GM11168 (cell line): ENCODE measurements around the gene CFAP100.

Experiments
- in situ Hi-C: fragments of 300-500 bp; cut with MboI; formaldehyde crosslinking; loops from one replicate; pipeline ENCODE4 v1.12.0; 2022; ENCODE audit warnings: low sequenced_read_pairs; ENCODE audit not compliant: unreplicated experiment

The CFAP100 gene

DNA sequence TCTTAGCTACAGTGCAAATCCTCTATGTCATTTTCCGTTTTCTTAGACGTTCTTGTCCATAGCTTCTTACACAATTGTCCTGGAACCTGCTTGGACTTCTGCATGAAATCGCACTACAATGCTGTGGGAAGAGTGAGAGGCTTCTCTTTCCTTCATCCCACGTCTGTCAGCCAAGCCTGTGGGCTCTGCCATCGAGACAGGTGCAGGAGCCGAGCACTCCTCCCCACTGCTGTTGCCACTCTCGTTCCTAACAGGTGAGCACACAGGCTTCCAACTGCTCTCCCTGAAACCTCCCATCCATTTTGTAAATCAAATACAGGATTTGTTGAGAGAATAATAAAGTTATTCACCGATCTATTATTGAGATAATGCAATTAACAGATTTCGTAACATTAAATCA is 57.5 kb downstream of the CFAP100 start:
- in situ Hi-C loops = no loop called here

DNA sequence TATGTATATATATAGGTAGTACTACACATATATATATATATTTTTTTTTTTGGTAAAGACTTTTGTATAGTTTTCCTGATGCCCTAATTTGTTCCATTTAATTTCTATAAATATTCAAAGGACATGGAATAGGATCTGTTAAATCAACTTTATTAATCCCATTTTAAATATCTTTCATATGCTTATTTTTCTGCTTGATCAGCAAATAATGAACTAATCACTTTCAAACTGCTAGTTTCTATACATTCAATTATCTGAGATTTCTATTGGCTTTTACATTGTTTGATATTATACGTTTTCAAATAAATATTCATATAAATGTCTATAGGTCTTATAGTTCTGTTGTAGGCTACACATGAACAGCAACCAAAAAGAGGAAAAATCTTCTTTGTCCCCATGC is 59.3 kb downstream of the CFAP100 start:
- in situ Hi-C loops = no loop called here

DNA sequence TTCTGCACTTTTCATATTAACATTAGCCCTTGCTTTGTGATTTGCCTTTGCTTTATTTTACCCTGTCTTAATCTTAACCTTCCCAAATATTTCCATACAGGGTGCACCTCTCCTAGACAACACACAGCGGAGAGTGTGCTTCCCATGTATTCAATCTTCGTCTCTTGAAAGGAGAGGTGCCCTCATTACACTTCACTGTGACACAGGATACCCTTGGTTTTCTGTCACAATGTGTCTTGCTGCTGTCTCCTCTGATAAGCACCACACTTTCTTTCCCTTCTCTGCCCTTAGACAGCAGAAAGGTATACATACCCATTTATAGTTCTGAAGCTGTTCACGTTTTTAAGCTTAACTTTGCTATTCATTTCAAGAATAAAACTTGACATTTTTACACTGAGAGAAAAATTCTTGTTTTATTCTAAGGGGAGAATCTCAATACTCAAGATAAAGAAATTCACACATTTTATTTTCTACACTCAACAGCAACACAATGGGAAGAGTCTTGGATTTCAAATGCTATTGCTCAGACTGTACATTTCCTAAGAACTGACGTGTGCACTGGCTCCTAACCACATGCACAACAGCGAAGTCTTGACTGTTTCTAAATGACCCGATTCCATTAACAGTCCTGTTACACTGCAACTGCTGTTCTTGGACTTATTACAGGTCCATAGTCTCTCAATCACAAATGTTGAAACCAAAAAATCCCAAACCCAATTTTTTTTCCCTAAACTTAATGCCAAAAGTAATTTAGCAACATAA is 59.9 kb downstream of the CFAP100 start:
- in situ Hi-C loops = no loop called here

DNA sequence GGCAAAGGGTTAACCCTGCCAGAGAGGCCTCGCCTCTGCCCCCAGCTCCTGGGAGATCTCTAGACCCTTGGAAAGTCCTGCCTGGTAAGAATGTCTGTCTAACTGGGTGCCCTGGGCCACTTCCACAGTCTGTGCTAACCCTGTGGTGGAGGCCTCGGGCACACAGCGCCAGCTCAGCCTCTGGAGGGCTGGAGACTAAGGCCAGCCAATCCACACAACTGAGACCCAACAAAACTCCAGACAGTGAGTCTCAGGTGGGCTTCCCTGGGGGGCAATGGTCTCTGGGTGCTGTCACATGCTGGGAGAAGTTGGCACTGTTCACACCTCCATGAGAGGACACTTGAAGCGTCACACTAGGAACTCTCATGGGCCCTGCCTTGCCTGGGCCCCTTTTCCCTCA is 61.5 kb downstream of the CFAP100 start:
- in situ Hi-C loops = no loop called here

DNA sequence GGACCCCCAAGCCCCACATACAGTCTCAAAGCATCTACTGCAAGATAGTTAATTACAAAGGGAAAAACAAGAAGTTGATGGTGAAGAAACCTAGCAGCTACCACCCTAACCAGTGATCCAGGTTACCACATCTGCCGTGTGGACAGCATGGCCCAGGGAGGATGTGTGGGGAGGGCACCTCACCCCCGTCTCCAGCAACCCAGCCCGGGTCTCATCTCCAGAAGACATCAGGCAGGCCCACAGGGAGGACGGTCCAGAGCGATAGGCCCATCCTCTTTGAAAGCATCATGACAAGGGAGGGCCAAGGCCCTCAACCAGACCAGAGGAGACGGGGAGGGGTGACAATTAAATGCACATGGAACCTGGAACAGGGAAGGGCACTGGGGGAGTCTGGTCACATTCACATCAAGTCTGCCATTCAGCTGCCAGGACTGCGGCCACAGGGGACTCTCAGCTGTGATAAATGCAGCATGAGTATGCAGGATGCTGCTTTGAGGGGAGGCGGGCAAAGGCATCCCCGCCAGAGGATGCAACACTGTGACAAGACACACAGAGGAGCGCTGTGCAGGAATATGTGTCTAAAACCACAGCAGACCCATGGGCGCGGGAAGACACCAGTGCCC is 62.2 kb downstream of the CFAP100 start:
- in situ Hi-C loops = no loop called here

DNA sequence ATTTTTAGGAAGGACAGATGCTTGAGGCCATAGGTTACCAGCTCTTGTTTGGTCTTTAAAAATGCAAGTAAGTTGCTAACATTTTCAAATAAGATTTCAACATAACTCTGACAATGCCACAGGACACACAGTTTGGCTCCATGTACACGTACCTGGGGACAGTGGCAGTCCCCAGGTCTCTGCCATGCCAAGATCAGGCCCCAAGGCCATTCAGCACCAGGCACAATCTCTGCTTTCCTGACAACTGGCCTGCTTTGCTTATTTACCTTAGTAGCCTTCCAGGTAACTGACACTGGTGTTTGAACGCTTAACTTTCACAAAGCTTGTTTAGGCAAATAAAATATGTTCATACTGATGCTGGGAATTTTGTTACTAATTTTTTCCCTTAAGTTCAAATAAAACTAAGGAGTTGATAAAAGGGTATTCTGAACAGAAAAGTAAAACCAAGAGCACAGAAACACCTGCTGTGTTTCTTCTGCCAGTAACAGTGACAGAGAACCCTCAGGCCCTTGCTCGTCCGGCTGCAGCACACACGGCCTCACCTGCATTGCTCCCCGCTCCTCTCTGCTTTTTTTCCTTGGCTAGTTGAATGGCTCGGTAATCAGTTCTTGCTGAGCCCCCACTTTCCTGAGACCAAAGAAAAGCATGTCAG is 64.5 kb downstream of the CFAP100 start:
- in situ Hi-C loops = no loop called here

DNA sequence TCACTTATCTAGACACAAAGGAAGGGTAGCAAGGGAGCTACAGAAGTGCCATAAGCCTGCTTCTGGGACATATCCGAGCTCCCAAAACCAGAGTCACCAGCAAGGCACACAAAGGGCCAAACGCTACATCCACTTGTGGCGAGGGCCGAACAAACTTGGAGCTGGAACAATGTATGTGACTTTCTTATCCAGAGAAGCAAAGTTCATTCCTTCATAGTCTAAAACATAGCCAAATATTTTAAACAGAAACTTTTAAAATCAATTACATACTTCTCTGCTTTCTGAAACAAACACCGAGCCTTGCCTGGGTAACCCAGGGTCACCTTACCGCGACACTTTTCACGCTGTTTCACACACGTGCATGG is 65.0 kb downstream of the CFAP100 start:
- in situ Hi-C loops = no loop called here

DNA sequence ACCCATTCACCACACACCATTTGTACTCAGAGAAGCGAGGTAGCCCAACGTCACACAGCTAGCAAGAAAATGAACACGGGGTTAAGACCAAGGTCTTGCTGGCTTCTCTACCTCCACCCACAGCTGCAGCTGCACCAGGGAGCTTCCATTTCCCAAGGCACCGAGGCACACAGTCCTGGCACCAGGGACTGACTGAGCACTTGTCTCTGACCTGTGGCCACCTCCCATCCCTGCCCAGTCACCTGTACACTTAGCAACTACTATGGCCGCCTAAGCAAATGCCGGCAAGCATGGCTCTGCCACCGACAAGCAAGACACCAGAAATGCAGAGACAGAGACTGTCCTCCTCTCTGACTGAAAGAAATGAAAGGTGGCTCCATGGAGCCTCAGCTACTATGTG is 65.7 kb downstream of the CFAP100 start:
- in situ Hi-C loops = no loop called here

DNA sequence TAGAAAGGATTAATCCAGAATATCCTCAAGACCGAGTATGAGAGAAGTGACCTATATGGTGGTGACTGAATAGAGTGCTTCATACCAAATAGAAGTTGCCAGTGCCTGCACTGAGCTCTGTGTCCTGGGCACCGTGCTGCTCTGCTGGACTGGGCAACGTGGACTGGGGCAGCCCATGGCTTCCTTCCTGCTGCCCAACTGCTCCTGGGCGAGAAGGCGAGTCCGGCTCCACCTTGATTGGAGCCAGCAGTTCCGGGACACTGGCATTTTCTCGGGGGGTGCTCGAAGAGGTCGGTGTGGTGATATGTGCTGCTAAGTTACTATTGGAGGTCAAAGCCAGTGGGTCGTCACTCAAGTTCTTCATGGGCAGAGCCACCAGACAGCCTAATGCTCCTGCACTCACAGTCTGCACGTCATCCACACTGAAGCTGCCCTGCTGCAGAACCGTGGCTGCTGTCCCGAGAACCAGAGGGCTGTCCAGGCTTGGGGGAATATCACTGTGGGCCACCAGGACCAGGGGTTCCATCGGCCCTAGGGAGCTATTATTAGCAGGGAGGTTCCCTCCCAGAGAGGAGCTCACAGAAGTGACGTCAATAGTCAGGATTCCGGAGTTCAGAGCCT is 66.9 kb downstream of the CFAP100 start:
- in situ Hi-C loops = no loop called here

DNA sequence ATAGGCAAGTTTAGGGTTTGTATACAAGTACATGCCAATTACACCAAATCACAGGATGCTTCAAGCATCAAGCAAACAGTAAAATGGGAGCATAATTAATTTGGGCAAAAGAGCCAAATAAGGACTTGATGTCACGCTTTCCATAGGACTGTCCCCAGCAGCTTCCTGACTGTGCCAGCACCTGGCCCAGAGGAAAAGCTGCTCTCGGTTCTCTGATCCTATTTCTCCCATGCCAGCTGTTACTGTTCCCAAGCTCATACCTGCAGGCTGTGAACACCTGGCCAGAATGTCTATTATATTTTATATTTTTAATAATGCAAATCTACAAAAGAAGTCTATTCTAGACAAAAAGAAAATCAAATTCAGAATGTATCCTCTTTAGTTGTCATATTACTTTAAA is 68.8 kb downstream of the CFAP100 start:
- in situ Hi-C loops = no loop called here

DNA sequence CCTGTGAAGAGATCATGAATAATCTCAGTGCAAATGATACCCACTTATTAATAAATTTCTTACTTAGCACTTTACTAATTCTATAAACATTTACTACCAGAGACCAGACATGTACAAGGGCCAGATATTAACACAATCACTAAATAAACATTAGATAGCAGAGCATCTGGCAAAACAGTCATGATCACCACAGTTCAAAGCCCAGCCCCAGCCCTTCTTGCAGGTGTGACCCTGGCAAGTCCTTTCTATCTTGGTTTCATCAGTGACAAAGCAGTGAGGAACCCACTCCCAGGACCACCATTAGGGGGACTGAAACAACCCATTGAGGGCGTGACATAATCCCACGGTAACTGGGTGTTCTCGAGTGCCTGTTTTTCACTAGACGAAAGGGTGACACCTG is 69.4 kb downstream of the CFAP100 start:
- in situ Hi-C loops = no loop called here

DNA sequence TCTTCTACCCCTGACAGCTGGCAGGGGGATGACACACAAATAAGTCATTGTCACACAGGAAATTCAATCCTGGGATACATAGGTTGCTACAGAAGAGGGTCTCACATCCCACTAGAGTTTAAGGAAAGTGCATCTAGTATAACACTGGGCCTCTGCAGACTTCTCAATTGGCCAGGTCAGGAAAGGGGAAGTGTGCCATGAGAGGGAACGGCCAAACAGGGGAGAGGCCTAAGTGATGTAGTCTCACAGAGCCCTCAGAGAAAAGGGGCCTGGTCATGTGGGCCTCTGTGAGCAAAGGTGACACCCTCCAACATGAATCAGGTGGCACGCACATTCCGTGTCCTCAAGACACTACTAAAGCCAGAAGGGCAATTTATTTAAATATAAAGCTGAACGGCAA is 69.8 kb downstream of the CFAP100 start:
- in situ Hi-C loops = no loop called here

DNA sequence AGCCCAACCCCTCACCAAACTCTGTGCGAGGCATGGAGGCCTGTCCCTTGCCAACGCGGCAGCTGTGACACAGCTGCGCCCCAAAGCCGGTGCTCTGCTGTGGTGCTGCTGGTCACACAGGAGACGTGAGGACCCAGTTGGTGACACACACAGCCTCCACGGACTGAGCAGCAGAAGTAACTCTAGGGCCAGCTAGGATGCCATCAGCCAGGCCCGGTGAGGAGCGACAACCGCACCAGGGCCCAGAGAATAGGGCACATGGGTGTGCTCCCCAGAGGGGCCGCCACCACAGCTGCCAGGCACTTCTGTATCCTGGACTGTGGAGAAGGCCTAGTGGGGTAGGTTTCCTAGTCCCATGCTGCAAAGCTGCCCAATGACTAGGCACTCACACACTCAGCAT is 70.3 kb downstream of the CFAP100 start:
- in situ Hi-C loops = no loop called here

DNA sequence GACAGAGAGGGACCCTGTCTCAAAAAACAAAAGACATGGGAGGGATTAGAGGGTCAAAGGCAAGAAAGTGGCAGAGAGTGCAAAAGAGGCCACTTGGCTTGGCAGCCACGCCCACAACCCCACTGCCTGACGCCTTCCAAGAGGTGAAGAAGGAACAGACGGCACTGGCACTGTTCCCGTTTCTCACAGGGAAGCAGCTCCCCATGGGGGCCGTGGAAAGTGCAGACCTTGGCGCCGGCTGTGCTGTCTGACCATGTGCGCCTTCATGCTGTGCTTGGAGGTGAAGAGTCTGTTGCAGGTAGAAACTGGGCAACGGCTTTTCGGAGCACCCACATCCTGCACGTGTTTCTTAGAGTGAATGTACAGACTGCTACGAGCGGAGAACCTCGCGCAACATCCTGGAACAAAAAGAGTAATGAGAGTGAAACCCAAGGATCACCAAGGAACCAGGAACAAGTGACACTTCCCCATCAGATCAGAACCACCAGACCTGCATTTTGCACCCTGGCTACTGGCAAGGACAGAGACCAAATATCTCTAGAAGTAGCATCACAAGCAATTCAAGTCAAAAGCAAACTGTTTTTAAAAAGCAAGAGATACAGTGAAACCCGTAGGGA is 71.3 kb downstream of the CFAP100 start:
- in situ Hi-C loops = no loop called here

DNA sequence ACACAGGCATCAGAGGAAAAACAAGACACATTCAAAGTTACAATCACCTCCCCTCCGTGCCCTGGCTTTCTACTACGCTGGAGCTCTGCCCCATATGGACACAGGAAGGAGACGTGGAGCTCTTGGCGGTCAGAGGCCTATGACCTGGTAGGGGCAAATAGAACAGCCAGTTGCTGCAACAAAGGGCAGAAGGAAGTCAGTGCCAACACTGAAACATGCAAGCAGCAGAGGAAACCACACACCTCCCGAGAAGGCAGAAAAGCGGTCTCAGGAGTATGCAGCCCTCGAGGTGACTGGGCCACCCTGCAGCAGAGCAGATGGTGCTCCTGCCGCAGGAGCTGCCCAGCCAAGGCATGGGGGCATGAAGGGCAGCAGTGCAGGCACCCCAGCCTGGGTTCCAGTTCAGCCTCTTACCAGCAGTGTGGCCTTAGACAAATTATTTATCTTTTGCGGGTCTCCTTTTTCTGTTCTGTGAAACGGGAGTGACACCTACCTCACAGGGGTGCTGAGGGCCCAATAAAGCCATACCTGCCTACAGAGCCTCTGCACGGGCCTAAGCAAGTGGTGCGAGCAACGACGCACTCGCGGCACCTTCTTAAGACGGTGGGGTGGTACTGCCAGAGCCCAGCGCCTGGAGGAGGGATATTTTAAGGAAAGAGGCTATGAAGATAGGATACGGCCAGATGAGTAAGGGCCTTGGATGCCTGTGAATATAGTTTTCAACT is 72.3 kb downstream of the CFAP100 start:
- in situ Hi-C loops = no loop called here

DNA sequence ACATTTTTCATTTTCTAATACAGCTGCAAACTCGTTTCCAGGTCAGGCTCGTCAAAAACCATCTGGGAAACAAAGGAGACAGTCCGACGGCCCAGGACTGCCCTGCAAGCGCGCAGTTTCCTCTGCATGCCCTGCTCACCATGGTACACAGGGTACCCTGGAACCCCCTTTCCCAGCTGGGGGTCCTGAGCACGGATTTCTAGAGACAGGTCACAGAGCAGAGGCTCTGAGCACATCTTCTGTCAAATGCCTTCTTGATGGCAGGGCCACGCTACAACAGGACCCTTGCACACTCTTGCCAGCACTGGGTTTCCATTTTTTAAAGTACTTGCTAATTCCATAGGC is 72.9 kb downstream of the CFAP100 start:
- in situ Hi-C loops = no loop called here

DNA sequence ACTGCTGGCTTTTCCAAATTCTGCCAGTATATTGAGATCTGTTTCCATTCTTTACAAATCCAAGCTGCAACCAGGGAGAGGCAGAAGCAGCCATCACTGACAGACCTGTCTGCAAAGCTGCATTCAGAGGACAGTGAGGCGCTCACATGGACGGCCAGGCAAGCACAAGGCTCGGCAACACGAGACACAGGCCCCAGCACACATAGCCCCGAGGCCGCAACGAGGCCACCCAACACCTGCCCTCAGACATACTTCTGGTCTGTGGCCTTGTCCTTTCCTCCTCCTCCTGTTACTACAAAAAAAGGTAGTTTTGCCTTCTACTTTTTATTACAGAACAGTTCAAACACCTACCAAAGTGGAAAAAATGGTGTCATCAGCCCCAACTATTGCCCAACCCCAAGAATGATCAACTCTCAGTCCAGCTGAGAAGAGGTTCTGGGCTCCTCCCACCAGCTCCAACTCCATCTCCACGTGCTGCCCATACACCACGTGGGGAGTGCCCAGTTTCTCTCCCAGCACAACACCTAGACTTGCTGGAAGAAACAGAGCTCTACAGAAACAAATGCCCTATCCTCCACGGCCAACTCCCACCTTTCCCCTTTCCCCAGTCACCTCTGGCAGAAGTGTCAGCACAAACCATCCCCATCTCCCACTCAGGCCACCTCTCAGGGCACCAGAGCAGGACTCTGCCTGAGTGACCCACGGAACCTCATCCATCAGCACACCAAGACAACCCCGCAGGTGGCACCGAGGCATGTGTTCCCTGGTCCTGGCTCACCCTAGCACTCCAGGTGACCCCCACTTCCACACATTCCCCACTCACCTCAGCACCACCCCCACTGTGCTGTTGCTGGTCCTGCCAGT is 73.6 kb downstream of the CFAP100 start:
- in situ Hi-C loops = no loop called here

DNA sequence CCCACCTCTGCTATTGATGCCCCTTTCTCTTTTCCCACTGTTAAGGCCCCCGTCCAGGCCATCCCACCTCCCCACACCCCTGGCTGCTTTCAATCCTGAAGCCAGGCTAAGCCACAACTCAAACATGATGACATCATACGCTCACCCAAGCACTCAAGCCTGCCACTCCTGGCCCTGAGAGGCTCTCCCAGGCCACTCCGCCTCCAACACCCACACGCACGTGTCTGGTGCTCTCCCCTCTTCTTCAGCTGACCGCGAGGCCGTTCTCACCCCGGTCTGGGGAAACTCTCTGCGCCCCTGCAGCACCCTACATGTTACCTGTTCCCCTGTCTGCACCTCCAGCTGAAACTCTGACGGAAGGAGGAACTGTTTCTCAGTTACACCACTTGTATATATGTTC is 74.8 kb downstream of the CFAP100 start:
- in situ Hi-C loops = no loop called here

DNA sequence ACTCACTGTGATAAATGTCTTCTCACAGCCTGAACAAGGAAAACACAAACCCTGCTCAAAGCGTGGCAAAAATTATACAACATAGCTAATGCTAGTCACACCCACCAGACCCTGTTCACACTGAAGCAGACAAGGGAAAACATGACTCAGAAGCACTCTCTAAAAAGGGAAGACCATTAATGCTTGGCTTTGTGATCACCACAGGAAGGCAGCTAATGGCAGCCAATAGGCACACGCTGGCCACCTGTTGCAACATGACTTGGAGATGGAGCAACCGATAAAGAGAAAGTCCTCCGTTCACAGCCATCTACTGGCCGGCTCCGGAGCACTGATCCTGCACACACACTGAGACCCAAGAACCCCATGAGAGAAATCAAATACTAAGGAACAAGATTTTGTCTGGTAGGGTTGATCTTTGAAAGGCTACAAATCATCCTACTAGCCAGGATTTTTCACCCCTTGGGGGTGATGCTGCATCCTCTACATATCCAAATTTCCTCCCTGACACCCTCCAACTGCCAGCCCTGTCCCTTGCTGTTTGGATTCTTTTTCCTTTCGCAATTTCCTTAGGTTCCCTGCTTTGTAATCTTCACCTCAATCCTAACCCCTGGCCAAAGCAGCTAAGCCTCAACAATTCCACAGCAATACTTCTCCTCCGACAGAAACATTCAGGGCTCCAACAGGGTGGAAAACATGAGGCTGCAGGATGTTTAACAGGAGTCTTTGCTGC is 77.7 kb downstream of the CFAP100 start:
- in situ Hi-C loops = no loop called here
